Peyer's patch (tissue), 4 donors: ENCODE measurements around the gene GTF2H4. TPM values are rescaled to one million over a fixed set of nuclear protein-coding genes. Genes with fewer than 3 reads are reported as not detected.

Experiments used
- DNase-seq, 3 donors: peaks; one replicate each; pipeline ENCODE4 v3.0.0-alpha.2; 2017 to 2019
- H3K27ac ChIP-seq, 4 donors: fragments of 200-600 bp; sonication (generic); one replicate each; pipeline ENCODE4 v1.5.1; 2016 to 2019
- H3K27me3 ChIP-seq, 2 donors: fragments of 200-600 bp; sonication (generic); one replicate each; pipeline ENCODE4 v1.5.1; 2019
- H3K36me3 ChIP-seq, 3 donors: fragments of 200-600 bp; sonication (generic); one replicate each; pipeline ENCODE4 v1.5.1; 2016 to 2019
- H3K4me1 ChIP-seq, 4 donors: fragments of 200-600 bp; sonication (generic); one replicate each; pipeline ENCODE4 v1.5.1; 2016 to 2019
- H3K4me3 ChIP-seq, 4 donors: fragments of 200-600 bp; sonication (generic); 1 replicate in 3 of 4; 2 replicates in 1 of 4; pipeline ENCODE4 v1.5.1; 2016 to 2019; ENCODE audit warnings: mild to moderate bottlenecking in 1 of 4
- H3K9me3 ChIP-seq, 4 donors: fragments of 200-600 bp; sonication (generic); one replicate each; pipeline ENCODE4 v1.5.1; 2016 to 2019; ENCODE audit warnings: mild to moderate bottlenecking in 1 of 4
- CTCF ChIP-seq, 6 experiments: fragments of 450-650 bp in 4 of 6; fragments of 200-600 bp in 2 of 6; sonication (generic) in 1 of 6; IDR thresholded peaks; one replicate each; pipeline ENCODE4 v1.5.1; 2017 to 2019; ENCODE audit warnings: antibody characterized with exemption in 6 of 6, mild to moderate bottlenecking in 3 of 6, moderate library complexity in 1 of 6
- POLR2A ChIP-seq, 2 donors: fragments of 450-650 bp; IDR thresholded peaks; one replicate each; pipeline ENCODE4 v1.5.1; 2017; ENCODE audit warnings: antibody characterized with exemption in 2 of 2, mild to moderate bottlenecking in 2 of 2, moderate library complexity in 2 of 2
- total RNA-seq, 4 donors: library from RNA; depleted of rRNA; stranded (reverse); fragments of >200 nt; gene quantifications; one replicate each; pipeline ENCODE4 v1.1.0, GENCODE V29; 2016

GTF2H4 gene
- total RNA-seq, 4 donors from 2014 or later = 10.7 to 21.3 (median 17.0) TPM

GRCh38 chr6:30890646-30891449 is 17.2 kb upstream of the GTF2H4 start:
- H3K4me3 ChIP-seq = no peak overlapping the region
- H3K4me1 ChIP-seq = peaks cover 0 to 11% (median 4%) of the 10 kb centered on the region in 4 donors
- peaks cover 0 to 74% (median 0%) of the 10 kb centered on the region in 3 donors for H3K36me3 ChIP-seq
- peak in 1 of 3 donors; percentile 37 for DNase-seq
- H3K27ac ChIP-seq = no peak overlapping the region
- no peaks in the 10 kb centered on the region for H3K27me3 ChIP-seq
- H3K9me3 ChIP-seq = no peaks in the 10 kb centered on the region
- TF ChIP-seq CTCF (IDR thresholded peaks at IDR 0.05) (no peak), POLR2A (IDR thresholded peaks at IDR 0.05) (no peak)

GRCh38 chr6:30891450-30891723 is 16.6 kb upstream of the GTF2H4 start:
- Histone ChIP-seq H3K36me3 (peaks cover 0 to 79% (median 0%) of the 10 kb centered on the region in 3 donors), H3K9me3 (no peaks in the 10 kb centered on the region), H3K27ac (no peak overlapping the region), H3K4me3 (no peak overlapping the region), H3K4me1 (peaks cover 0 to 5% (median 1%) of the 10 kb centered on the region in 4 donors), H3K27me3 (no peaks in the 10 kb centered on the region)
- no peak for TF ChIP-seq POLR2A (IDR thresholded peaks at IDR 0.05)
- no peak for DNase-seq

GRCh38 chr6:30891816-30892538 is 16.0 kb upstream of the GTF2H4 start:
- no peak for TF ChIP-seq CTCF (IDR thresholded peaks at IDR 0.05)
- no peak for TF ChIP-seq POLR2A (IDR thresholded peaks at IDR 0.05)
- H3K27me3 ChIP-seq = no peaks in the 10 kb centered on the region
- no peak overlapping the region for H3K4me3 ChIP-seq
- DNase-seq = peak in 1 of 3 donors; percentile 32
- H3K27ac ChIP-seq = no peak overlapping the region
- H3K4me1 ChIP-seq = no peaks in the 10 kb centered on the region
- H3K36me3 ChIP-seq = peaks cover 0 to 85% (median 0%) of the 10 kb centered on the region in 3 donors
- H3K9me3 ChIP-seq = no peaks in the 10 kb centered on the region

- no peak for DNase-seq
Measured at GRCh38 chr6:30893001-30893591, 14.9 kb upstream of the GTF2H4 start.

GRCh38 chr6:30893666-30894065 is 14.3 kb upstream of the GTF2H4 start:
- Histone ChIP-seq H3K36me3 (peaks cover 0 to 98% (median 0%) of the 10 kb centered on the region in 3 donors), H3K9me3 (no peaks in the 10 kb centered on the region)

More at GRCh38 chr6:30893001-30893591, 14.9 kb upstream of the GTF2H4 start:
- no peaks in the 10 kb centered on the region for H3K9me3 ChIP-seq
- H3K27ac ChIP-seq = no peak overlapping the region
- H3K36me3 ChIP-seq = peaks cover 0 to 96% (median 0%) of the 10 kb centered on the region in 3 donors
- TF ChIP-seq POLR2A (IDR thresholded peaks at IDR 0.05) = no peak
- TF ChIP-seq CTCF (IDR thresholded peaks at IDR 0.05) = no peak
- no peaks in the 10 kb centered on the region for H3K27me3 ChIP-seq
- no peaks in the 10 kb centered on the region for H3K4me1 ChIP-seq
- no peak overlapping the region for H3K4me3 ChIP-seq

More at GRCh38 chr6:30893666-30894065, 14.3 kb upstream of the GTF2H4 start:
- TF ChIP-seq POLR2A (IDR thresholded peaks at IDR 0.05) = no peak
- TF ChIP-seq CTCF (IDR thresholded peaks at IDR 0.05) = no peak
- Histone ChIP-seq H3K4me3 (no peak overlapping the region), H3K27me3 (no peaks in the 10 kb centered on the region), H3K4me1 (no peaks in the 10 kb centered on the region), H3K27ac (no peak overlapping the region)
- DNase-seq = no peak
